Stimulated activated CD4-positive, alpha-beta T cell treated with anti-CD3 and anti-CD28 coated beads, Interleukin-15, amount 100 ng/mL, for 24 hours (primary cell): Measurements from ENCODE around the gene KIF16B.
"Not testable (repeated sequence)": the region's sequence is repeated elsewhere in the genome, so short reads cannot be mapped to it uniquely, and the experiment has no call there.

Experiments
- DNase-seq: peaks from one replicate; pipeline ENCODE4 v3.0.0-alpha.2; 2020

Gene KIF16B

DNA sequence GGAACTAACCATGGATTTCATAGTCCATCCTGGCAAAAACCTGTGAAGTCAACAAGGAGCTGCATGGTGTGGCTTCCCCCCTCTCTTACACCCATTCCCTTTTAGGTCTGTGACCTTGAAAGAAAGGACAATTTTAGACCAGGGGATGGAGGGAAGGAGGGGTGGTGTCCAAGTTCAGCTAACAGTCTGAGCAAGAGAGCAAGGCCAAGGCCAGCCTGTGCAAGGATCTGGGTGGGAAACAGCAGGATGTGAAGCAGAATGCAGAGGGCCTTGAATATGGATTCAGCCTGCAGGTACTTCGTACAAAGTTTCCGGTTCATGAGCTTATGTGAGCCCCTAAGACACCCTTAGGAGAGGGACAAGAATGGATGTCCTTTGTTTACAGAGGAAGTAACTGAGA, 293.0 kb downstream of the KIF16B start:
- DNase-seq: no peak

DNA sequence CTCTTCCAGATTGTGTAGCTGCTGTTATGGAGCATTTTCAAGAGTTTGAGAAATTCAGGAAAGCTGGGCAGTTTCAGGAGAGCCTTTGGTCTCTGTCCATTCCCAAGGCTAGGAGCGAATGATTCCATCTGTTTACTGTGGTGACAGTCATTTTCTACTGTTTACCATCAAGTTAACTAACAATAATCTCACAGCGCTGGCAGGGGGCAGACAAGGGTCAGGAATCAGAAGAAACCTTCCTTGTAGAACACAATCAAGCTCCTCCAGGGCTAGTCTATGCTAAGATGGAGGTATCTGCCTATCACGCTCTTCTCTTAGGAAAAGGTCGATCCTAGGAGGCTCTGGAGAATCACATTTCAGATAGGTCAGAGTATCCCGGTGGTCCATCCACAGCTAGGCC, 293.9 kb downstream of the KIF16B start:
- DNase-seq: no peak

DNA sequence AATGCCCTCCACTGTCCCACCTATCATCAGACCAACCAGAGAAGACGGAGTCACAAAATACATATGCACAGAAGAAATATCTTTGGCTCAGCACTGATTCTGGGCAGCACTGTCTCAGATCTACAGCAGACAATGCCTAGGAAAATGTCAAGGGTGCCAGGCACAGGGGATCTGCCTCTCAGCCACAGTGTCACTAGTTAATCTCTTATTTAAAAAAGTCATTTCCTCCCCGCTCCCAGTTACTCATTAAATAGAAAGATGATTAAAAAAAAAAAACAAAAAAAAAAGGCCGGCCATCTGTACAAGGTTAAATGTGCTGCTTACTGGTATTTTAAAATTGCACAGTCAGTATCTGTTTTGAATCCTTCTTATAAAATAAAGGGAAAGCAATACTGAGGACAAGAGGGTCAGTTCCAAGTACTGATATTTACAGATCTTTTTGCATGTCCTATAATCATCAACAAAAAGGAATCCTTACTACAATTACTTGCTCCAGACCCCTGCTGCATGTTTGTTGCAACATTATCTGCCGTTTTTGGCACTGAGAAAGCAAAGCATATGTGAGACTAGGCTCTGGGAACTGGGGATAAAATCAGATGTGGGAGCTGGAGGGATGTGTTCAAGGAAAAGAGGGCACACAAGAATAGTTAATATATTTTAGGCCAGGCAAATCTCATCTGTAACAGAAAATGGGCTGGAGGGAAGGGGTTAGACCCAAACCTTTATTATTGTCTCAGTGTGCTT, 299.3 kb downstream of the KIF16B start:
- no peak for DNase-seq

DNA sequence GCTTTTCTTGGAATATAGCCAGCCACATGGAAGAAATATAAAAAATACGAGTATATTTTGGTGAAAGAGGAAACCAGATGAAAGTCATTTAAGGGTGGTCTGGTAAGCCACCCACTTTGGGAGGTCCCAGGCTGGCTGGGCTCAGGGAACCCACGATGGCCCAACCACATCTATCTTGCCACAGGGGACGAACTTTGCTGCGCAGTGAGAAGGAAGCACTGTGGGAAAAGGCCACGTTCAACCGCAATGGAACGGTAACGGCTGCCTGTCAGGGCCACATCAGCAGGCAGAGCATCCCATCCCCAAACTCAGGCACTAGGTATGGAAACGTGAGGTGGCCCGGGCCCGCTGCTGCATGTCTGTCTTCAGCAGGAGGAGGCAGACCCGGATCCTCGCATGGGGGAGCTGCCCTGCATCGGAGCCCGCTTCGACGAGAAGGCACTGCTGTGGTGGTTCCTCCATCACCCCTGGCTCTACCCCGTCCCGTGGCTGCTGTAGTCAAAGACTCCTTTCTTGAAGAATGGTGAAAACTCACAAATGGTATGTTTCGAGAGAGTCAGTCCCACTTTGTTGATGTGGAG, 300.4 kb downstream of the KIF16B start:
- no peak for DNase-seq

DNA sequence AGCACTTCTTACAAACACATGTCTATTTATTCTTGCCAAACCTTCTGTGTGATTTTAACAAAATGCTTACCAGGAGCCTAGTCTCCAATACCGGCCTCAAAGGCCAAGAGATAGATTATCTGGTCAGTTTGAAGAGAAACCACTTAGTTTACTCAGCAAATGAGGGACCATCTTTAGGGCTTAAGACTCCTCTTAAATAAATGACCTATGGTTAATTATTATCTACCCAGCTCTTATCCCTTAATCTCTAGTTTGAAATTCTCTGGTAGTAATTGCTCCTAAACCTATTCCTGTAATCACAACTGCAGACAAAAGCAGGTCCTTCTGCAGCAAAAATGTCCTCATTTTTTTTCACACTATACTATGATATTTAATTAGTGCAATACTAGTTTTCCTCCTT, 301.8 kb downstream of the KIF16B start:
- no peak for DNase-seq

DNA sequence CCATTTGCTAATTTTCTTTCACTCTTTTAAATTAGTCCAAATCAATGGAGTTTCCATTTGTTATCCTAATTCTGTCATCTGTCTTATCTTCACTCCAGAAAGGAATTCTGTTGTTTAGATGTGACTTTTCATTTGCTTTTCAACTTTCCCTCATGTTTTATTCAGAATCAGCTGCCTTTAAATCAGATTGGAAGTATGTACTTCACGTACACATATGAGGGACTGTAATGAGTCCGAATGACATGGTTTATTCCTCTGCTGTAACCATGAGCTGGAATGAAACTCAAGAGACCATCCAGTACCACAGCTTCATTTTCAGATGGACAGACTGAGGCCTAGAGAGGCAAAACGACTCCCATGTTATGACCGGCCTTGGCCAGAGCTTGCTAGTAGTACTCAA, 302.3 kb downstream of the KIF16B start:
- DNase-seq: no peak

DNA sequence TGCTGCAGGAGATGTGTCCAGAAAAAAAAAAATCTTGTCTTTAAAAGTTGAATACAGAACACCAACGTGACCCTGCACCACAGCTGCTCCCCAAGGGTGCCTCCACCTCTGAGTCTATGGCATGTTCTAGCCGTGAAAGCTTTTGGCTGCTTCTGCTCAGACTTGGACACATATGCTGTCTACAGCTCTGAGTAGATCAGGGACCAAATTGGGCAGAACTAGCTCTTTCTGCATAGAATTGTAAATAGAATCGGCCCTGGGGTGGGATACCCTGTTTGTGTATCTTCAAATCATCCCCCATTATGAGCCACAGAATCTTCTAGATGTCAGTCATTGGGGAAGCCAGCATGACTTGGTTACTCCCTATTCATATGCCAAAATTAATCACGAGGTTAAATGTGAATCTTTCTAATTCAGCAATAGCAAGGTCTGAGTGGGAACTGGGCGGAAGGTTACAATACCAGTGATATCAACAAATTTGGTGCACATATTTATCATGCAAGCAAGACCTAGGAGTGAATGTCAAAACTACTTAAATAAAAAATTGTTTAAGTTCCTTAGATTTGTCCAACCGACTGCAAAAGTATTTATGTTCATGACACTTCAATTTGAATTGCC, 302.8 kb downstream of the KIF16B start:
- no peak for DNase-seq

DNA sequence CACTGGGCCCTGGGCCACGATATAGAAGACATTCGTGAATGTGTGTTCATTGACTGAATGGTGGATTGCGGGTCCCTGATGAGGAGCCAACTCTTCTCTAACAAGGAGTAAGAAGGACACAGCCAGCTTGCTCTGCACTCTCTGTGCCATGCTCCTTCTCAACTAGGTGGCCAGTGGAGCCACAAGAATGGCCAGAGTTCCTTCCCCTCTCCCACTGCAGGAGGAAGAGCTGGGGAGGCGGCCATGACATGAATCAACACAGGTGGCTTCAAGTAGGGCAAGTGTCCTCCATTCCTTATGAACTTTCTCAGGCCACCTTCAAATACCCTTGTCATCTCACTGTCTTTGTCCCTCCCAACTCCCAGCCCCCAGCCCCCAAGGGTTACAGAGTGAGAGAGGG, 305.7 kb downstream of the KIF16B start:
- no peak for DNase-seq

DNA sequence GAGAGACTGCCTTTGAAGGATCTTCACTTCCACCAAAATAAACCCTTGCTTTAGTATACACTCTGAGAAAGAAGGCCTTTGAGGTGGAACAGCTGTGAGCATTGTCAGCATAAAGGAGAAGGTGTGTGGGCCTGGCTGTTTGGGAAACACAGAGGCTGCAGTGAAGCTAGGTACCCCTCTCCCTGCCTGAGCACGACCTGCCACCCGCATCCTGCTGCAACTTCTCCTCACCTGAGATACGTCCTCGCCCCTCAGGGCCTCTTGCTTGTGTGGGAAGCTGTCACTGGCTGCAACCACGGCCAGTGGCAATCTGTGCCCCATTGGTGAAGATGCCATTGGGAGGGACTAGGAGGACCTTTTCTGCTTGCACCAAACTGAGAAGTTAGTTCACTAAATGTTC, 307.9 kb downstream of the KIF16B start:
- DNase-seq: no peak

DNA sequence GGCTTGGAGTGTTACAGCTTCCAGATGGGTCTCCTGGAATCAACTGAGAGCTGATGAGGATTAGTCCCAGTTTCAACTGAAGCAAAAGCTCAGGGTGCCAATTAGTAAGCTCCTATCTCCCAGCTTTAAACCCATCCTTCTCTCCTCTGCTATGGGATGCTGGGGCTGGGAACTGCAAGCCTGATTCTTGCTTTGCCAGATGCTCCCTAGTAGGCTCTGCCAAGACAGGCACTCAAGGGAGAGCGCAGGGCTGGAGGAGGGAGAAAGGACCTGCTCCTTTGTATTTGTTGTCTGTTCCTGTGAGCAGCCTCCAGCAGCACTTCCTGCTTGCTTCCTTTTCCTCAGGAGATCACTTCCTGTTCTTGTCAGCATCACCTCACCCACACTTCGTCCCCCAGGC, 309.7 kb downstream of the KIF16B start:
- no peak for DNase-seq

DNA sequence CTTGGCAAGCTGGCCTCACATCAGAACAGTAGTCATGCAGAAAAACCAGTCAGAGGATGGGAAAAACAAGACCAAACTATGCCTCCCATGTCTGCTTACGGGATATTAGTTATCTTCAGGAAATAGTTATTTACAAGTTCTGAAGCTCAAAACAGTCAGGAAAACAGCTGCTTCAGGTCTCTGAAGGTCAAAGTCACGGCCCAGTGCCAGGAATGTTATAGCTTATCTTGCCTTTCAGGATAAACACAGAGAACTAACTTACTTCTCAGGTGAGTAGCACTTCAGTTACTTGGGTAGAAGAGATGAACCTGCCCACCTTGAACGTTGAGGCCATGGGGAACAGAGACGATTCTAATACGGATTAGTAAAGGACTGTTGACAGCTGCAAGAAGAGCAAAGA, 310.7 kb downstream of the KIF16B start:
- no peak for DNase-seq

DNA sequence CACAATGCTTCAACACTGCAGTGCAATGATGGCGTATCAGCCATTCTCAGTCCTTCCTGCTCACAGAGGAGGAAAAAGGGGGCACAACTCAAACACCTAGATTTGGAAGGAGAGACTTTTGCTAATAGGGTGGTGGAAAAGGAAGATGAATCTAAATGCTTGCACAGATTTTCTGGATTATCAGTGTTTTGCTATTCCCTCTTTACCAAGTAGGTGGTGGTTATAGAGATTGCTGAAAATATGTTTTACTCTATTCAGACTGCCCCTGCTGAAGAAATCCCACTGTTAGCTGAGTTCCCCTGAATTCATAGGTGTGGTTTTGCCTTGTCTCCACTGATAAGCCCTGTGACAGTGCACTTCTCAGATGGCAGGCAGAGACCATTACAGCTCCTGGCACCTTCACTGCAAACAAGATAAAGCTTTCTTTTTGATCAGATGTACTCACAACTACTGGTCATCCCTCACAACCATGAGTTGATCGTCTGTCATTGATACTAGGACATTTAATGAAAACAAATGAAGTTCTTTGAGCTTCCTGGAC, 311.4 kb downstream of the KIF16B start:
- no peak for DNase-seq

DNA sequence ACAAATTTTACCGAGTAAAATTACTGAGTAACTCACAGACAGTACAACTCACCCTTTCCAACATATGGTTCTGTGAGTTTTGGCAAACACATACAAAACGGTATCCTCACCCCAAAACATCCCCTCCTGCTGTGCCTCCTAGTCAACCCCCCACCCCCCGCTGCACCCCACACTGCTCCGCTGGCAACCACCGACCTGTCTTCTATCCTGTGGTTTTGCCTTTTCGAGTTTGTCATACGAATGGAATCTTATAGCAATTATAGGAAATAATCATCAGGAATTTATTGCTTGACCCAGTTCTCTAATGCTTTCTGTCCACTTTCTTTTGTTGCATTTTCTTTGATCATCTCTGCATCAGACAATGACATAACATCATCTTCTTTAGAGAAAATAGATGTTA, 312.3 kb downstream of the KIF16B start:
- DNase-seq: no peak

DNA sequence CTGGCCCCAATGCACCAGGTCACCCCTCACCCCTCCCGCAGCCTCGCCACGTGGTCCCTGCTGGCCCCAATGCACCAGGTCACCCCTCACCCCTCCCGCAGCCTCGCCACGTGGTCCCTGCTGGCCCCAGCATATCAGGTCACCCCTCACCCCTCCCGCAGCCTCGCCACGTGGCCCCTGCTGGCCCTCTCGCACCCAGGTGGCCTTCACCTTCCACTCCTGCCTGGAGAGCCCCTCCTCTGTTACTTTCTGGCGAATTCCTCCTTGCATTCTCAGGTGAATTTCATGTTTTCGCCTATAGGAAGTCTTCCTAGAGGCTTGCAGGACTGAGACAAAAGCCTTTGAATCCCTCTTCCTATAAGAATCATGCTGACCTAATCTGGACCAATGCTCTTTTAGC, 313.1 kb downstream of the KIF16B start:
- not testable (repeated sequence) for DNase-seq

DNA sequence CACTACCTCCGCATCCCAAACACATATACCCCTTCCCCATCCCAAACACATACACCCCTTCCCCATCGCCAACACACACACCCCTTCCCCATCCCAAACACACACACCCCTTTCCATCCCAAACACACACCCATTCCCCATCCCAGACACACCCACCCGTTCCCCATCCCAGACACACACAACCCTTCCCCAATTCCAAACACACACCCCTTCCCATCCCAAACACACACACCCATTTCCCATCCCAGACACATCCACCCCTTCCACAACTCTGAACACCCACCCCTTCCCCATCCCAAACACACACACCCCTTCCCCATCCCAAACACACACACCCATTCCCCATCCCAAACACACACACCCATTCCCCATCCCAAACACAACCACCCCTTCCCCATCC, 314.5 kb downstream of the KIF16B start:
- no peak for DNase-seq

DNA sequence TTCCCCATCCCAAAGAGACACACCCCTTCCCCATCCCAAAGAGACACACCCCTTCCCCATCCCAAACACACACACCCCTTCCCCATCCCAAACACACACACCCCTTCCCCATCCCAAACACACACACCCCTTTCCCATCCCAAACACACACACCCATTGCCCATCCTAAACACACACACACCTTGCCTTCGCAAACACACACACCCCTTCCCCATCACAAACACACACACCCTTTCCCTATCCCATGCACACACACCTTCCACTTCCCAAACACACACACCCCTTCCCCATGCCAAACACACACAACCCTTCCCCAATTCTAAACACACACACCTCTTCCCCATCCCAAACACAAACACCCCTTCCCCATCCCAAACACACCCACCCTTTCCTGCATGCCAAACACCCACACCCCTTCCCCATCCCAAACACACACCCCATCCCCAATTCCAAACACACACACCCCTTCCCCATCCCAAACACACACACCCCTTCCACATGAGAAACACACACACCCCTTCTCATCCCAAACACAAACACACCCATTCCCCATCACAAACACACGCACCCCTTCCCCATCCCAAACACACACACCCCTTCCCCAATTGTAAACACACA, 315.3 kb downstream of the KIF16B start:
- DNase-seq: no peak

DNA sequence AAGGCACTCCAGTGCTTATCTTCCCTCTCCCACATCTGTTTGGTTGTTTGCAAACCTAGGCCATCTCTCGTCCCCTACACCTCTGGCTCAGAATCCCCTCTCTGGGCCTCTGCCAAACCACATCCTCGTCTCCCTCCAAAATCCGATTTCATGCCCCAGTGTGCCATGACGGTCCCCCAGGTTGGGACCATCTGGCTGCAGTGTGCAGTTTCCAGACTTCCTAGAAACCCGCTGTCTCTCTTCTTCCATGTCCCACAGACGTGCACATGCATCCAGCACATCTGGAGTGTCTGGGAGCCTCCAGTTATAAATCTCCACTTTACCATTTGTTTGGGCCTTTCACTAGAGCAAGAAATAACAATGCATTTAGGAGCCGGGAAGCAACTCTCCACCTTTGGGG, 316.2 kb downstream of the KIF16B start:
- DNase-seq: no peak

DNA sequence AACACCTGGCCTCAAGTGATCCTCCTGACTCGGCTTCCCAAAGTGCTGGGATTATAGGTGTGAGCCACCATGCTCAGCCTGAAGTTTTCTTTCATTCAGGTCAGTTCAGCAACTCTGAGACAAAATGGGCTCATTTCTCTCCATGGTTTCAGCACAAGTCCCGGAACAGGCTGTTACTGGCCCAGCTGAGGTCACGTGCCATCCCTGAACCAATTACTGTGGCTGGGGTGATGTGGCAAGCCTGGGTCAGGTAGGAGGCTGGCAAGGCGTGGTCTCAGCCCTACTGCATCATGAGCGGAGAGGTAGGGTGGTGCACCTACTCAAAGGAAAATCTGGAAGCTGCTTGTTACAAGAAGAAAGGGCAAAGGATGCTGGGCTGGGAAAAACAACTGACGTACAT, 326.4 kb downstream of the KIF16B start:
- DNase-seq: no peak

DNA sequence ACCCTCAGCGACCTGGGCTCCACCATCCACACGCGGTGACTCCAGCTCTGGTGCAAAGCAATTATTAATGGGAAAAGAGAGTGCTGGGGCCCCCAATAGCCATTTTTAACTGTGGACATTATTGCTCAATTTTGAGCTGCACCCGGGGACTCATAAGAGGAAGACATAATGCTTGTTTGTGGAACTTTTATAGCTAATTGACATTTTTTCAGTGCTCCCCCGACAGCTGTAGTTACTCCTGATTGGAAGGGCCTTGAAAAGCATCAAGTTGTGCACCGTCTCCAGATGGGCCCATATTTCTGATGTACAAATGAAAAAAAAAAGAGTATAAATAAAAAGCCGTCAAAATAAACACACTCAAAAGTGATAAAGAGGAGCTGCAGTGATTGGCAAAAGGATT, 327.0 kb downstream of the KIF16B start:
- DNase-seq: no peak

DNA sequence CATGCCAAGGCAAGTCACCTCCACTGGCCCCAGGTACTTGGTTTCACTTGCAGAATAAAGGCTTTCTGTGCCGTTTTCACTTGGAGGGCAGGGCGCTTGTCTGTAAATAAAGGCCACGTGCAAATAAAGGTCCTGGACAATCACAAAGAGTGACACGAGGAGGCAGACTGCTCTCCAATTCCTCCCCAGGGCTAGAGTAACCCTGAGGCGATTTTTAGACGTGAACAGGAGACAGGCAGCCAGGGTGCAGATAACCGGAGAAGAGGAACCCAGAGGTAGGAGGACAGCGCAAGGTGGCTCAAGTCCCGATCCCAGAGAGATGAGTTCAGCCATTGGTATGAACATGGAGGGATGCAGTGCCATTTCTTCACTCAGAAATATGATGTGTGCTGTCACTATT, 327.4 kb downstream of the KIF16B start:
- no peak for DNase-seq

DNA sequence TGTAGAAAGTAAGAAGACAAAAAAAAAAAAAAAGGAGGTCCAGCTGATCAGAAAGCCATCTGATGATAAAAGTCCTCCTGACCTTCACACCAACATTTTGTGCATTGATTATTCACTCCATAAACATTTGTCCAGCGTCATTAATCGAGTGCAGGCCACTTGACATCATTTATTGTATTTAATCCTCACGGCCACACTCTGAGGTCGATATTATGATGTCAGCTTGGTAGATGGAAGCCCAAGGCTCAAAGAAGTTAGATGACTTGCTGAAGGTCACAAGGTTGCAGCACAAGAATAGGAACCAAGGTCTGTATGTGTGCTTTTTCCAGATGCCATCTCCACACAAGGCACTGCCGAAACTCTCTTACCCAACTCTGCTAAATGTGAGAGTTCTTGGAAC, 328.4 kb downstream of the KIF16B start:
- no peak for DNase-seq

DNA sequence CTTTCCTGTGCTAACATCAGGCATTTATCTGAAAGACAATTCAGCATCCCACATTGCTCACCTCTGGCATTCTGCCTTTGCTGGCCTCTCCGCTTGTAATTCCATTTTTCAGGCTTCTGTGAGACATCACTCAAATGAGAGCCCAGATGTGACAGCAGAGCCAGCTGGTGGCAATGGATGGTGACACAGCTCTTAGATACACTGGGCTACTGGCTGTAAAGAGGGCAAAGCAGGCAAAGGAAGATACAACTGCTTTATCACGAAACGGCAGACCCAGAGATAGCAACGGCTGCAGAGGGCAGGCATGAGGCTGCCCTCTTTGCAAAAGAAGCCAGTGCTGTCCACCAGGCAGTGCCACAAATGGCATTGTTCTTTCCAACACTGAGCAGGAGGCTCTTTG, 329.8 kb downstream of the KIF16B start:
- no peak for DNase-seq

DNA sequence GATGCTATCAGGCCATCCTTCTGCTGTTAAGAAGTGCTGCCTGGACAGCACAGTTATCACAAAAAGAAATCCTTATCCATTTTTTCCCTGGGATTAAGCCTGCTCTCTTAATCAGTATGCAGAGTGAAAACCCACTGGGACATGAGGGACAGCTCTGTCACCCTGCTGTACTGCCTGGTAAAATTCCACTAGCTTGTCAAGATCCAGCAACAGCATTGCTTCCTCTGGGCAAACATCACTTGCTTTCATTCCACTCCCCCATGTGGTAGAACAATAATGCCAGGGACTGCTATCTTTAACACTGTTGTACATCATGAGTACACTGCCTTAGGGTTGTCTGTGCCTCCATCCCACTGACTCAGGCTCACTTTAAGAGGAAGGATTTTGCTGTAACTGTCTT, 331.3 kb downstream of the KIF16B start:
- DNase-seq: no peak

DNA sequence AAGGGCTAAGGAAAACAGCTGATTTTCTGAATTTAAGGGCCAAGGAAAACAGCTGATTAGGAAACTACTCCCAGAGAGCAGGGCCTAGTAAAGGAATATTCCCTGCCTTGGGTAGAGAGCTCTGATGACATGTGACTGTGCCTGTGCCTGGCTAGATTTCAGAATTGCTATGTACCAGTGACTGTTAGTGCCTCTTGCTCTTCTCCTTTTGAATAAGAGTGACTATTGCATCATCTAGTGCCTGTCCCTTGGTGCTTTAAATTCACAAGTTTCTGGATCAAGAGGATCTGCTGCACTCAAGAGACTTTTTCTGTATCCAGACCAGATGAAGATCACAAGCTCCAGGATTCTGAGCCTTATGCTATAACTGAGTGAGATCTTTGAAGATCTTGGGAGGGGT, 332.9 kb downstream of the KIF16B start:
- no peak for DNase-seq
